ENCODE results near the gene GAB1.

The GAB1 gene

DNA sequence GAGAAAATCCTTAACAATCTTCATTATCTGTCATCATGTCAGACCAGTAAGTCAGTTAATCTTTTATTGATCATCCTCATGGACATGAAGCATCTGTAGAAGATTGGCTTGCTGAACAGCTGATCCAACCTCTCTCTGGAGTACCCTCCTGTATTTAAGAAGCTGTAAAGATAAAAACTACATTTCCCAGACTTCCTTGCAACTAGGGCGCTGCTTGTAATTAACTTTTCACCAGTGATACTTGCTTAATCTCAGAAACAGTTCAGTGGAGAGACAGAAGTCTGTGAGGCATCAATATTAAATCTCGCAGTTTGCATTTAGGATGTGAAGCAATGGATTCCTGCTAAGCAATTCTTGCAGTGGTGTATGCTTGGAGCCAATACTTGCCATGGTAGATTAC lies 140.8 kb downstream of the GAB1 start:
- DNase-seq = no peak

DNA sequence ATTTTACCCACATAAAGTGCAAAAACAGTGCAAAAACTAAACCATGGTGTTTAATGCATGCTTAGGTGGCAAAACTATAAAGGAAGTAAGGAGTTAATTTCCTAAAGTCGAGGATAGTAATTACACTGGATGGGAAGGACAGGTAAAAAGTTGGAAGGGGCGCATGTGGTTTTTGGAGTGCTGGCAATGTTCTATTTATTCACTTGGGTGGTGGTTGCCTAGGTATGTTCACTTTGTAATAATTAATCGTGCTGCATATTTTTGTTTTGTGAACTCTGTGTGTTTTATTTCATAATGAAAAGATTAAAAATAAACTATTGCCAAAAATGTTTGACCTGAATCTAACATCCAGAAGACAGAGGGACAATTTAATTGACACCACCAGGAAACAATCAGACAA lies 144.7 kb downstream of the GAB1 start:
- DNase-seq = no peak

DNA sequence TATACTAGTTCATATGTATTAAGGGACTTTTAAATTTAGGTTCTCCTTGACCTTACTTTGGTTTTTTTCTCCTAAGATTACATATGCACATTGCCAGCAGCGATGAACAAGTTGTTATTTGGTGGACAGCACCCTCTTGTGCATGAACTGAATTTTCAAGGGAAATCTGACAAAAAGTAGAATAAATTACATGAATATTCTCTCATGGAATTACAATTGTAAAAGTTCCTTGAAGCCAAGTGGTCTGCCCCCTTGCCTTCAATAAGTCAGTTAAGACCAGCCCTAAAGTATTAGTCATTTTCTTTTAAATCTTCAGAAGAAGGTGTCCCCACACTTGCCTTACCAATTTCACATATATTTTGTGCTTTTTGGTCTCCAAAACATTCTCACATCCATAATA lies 146.2 kb downstream of the GAB1 start:
- DNase-seq = peak in 14 of 58 donors; percentile 0 to 44 (median 5)

DNA sequence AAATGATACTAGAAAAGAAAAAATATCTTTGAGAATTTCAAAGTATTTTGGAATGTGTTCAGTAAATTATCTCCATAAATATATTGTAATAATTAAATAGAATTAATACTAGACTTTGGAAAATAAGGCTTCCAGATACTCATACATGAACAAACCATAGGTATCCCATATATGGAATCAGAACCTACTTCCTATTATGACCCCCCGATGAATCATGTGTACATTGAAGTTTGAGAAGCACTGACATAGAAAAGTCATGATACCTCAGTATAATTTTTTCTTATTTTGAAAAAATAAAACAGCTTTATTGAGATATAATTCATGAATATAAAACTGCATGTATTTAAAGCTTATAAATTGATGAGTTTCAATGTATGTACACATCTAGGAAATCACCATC lies 149.6 kb downstream of the GAB1 start:
- no peak for DNase-seq

DNA sequence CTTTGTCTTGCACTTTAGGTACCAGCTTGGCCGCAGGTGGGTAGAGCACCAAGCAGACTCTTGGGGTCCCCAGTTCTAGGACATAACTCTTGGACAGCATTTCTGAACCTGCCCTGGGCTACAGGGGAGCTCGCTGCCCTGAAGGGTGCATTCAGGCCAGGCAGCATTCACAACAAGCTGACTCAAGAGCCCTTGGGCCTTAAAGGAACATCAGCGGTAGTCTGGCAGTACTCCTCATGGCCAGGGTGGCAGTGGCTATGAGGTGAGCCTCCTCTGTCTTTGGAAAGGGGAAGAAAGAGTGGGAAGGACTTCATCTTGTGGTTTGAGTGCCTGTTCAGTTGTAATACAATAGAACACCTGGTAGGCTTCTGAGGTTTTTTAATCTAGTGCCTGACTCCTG lies 152.0 kb downstream of the GAB1 start:
- no peak for DNase-seq

DNA sequence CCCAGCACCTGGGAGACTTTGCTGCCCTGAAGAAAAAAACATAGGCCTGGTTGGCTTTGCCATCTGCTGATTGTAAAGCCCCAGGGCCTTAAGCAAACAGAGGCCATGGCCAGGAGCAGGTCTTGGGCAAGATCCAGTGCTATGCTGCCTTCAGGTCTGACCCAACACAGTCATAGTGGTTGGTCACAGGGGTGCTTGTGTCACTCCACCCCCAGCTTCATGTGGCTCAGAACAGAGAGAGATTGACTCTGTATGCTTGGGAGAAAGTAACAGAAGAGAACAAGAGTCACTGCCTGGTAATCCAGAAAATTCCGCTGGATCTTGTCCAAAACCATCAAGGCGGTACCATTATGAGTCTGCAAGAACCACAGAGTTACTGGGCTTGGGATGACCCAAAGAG lies 152.4 kb downstream of the GAB1 start:
- no peak for DNase-seq

DNA sequence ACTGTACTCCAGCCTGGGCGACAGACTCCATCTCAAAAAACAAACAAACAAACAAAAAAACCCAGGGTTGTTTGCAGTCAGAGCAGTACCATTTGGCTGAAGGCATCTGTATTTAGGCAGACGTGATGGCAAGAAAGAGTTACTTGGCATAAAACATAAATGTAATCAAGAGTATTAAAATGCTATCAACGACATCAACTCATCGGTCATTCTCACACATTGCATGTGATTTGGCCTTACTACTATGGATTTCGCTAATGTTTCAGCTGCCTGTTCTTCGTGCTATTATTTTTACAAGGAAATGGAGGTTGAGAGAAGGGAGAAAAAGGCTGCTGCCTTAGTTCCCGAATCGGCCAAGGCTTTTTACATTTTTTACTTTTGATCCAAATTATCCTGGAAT lies 161.3 kb downstream of the GAB1 start:
- no peak for DNase-seq

DNA sequence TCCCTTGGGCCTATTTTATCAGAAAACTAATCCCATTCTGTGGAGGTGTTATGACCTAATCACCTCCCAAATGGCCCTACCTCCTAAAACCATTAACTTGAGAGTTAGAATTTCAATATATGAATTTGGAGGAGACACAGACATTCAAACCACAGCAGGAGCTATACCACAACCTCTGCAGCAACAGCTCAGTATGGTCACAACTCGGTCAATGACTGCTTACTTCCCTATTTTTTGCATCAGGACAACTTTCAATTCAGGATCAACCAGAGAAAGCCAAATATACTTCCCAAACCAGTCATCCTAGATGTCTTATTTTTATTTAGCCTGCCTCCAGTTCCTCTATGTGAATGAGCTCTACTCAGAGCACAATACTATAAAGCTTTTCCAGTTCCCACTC lies 165.6 kb downstream of the GAB1 start:
- DNase-seq = no peak

DNA sequence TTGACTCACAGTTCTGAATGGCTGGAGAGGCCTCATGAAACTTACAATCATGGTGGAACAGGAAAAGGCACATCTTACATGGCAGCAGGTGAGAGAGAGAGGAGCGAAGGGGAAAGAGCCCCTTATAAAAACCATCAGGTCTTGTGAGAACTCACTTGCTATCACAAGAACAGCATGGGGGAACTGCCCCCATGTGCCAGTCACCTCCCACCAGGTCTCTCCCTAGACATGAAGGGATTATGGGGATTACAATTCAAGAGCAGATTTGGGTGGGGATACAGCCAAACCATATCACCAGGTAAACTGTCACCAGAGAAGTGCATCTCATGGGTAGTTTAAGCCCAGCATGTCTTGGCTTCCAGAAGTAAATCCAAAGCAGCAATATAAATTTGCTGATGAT lies 169.4 kb downstream of the GAB1 start:
- DNase-seq = no peak

DNA sequence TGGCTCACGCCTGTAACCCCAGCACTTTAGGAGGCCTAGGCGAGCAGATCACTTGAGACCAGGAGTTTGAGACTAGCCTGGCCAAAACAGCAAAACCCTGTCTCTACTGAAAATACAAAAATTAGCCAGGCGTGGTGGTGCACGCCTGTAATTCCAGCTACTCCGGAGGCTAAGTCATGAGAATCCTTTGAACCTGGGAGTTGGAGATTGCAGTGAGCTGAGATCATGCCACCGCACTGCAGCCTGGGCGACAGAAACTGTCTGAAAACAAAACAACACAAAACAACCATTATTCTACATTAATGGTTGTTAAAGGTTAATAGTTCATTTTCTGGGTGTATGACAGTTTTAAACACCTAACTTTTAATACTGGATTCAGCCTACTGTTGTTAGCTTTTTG lies 175.2 kb downstream of the GAB1 start:
- no peak for DNase-seq

DNA sequence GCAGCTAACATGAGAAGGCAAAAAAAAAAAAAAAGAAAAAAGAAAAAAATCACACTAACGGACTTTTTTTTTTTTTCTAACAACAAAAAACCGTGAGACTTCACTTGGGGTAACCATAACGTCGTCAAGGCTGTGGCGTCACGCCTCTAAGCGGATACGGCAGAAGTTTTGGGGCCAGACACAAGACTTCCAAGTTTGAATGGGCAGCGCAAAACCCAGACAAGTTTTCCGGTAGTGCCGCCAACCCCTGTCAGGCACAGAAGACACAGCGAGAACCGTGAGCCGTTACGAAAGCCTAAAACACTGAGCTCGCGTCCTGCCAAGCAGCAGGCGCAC lies 176.3 kb downstream of the GAB1 start:
- no peak for DNase-seq

DNA sequence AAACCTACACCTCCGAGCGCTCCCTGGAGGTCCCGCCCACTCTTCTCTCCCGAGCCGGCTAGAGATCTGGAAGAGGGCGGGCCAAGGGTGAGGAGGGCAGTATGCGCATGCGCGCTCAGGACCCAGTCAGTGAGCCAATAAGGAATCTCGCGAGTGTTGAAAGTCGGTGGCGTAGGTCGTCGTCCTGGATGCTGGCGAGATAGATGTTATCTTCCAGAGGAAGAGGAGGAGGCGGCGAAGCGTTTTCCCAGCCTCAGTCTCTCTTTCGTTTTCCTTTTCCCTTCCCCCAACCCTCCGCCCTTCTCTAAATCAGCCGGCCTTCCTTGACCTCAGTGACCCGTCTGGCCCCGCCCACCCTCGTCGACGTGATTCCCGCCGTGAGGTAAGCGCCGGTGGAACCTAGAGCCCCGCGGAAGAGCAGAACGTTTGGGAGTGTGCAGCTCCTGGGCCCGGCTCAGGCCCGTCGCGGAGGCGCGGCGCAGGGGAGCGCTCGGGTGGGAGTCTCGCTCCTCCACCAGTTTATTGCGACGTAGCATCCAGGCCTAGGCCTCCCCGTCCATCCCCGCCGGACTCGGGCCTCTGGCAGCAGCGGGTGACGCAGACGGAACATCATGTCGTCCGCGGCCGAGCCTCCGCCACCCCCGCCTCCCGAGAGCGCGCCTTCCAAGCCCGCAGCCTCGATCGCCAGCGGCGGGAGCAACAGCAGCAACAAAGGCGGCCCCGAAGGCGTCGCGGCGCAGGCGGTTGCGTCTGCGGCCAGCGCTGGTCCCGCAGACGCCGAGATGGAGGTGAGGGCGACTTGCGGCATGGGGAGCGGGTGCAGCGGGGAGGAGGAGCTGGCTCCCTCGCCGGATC lies 176.9 kb downstream of the GAB1 start, which contains the start of gene SMARCA5:
TSS of gene SMARCA5 (plus strand) at position 389 of the 855 bp plus-strand sequence. CDS start at position 612, 223 bp downstream.
- peak; percentile 77 to 98 (median 94) for DNase-seq

DNA sequence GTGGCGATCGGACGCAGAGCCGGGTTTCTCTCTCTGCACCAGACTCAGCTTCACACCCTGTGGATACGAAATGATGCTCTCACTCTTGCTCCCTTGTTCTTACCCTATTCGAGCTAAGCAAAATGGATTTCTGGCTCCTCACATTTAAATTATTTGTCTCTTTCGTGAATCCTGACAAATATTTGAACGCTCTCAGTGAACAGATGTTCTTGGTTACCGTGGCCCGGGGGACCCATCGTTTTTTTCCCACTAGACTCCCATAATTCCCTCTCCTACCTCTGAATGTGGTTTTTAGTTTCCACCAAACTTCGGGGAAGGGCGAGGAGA lies 177.5 kb downstream of the GAB1 start:
- peak in 1 of 58 donors; percentile 53 for DNase-seq

DNA sequence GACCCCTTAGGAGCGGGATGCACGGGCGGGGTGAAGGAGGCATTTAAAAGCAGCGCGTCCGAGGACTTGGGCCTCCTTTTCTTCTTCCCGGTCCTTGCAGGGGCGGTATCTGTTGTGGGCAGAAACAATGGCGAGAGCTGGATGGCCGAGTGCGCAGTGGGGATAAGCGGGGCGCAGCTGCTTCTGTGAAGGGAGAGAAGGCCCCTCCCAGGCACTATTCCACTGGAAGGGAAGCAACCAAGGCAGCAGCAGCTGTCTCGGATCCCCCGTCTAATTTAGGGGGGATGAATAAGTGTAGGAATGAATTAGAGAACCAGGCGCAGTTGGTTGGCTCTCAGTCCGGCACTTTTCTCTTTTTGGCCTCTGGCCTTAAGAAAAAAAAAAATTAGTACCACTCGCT lies 177.8 kb downstream of the GAB1 start:
- peak in 51 of 58 donors; percentile 1 to 60 (median 26) for DNase-seq

DNA sequence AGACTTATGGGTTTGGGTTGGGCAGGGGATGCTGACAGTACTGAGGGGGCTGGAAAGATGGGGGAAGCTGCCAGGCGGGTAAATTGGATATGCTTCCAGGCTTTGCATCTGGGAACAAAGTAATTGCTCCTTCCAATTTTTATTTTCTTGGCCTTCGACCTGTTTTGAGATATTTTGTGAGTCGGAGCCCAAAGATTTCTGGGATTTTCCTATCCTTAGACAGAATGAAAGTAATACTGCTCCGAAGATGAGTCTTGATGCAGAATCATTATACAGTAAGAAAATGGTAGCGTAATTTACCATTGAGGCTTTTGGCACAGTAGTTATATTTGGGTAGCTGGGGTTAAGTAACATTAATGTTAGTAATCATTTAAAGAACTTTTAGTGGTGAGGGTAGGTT lies 178.2 kb downstream of the GAB1 start:
- DNase-seq = peak in 2 of 58 donors; percentile 1 to 18

DNA sequence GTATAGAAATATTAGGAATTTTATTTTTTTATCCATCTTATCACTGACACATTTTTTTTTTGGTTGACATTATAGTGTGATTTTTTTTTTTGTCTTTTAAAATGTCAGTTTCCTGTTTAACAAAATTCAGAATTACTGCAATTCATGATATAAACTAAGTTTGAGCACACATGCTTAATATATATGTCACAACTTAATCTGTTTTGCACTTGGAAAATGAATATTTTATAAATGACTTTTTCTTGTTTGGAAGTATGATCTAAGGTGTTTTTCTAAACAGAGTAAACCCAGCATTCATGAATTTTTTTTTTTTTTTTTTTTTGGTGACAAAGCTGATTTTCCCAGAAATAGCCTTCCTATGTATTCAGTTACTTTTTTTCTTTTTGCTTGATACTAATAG lies 179.2 kb downstream of the GAB1 start:
- no peak for DNase-seq

DNA sequence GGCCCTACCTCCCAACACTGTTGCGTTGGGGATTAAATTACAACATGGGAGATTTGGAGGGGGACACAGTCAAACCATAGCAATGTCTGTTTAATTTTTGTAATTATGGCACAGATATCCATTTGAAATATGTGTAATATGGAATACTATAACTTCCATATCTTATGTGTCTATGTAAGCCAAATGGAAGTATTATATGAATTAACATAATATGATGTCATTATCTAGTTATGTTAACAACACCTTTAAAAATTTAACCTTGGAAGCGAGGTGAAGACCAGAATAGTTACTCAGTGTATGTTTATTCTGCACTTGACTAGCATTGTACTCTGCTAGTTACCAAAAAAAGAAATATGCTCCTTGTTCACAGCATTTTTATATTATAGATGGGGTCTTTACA lies 181.1 kb downstream of the GAB1 start:
- DNase-seq = no peak
